IMR-90 (cell line): ENCODE data around the gene CES4A.

Experiments used
- CEBPB ChIP-seq: IDR thresholded peaks from 2 replicates; pipeline ENCODE4 v1.6.1; 2012; ENCODE audit warnings: low read depth, low read length, improper control_type of control experiment
- CTCF ChIP-seq: conservative IDR thresholded peaks from 2 replicates; pipeline ENCODE4 v1.5.1; 2012; ENCODE audit warnings: mild to moderate bottlenecking, low read depth, low read length, improper control_type of control experiment
- FOS ChIP-seq: fragments of 150-350 bp; IDR thresholded peaks from 2 replicates; pipeline ENCODE4 v1.6.1; 2016; ENCODE audit warnings: low read depth, low read length
- MAFK ChIP-seq: IDR thresholded peaks from 2 replicates; pipeline ENCODE4 v1.6.1; 2012; ENCODE audit warnings: low read depth, low read length, improper control_type of control experiment
- MXI1 ChIP-seq: IDR thresholded peaks from 2 replicates; pipeline ENCODE4 v1.6.1; 2012; ENCODE audit warnings: low read depth, mild to moderate bottlenecking, low read length, moderate library complexity, borderline replicate concordance
- NFE2L2 ChIP-seq: fragments of 150-350 bp; IDR thresholded peaks from 2 replicates; pipeline ENCODE4 v1.6.1; 2016; ENCODE audit warnings: low read depth, mild to moderate bottlenecking, low read length
- POLR2A ChIP-seq: IDR thresholded peaks from 2 replicates; pipeline ENCODE4 v1.6.1; 2012; ENCODE audit warnings: mild to moderate bottlenecking, low read depth, low read length
- RAD21 ChIP-seq: IDR thresholded peaks from 2 replicates; pipeline ENCODE4 v1.6.1; 2012; ENCODE audit warnings: low read length, improper control_type of control experiment
- RCOR1 ChIP-seq: IDR thresholded peaks from 2 replicates; pipeline ENCODE4 v1.6.1; 2012; ENCODE audit warnings: mild to moderate bottlenecking, low read length, improper control_type of control experiment; ENCODE audit not compliant: insufficient replicate concordance
- RFX5 ChIP-seq: IDR thresholded peaks from 2 replicates; pipeline ENCODE4 v1.8.0; 2012; ENCODE audit warnings: low read depth, mild to moderate bottlenecking, low read length, moderate library complexity
- SMC3 ChIP-seq: fragments of 150-350 bp; IDR thresholded peaks from 2 replicates; pipeline ENCODE4 v1.6.1; 2016; ENCODE audit warnings: low read depth, mild to moderate bottlenecking, antibody characterized with exemption, low read length, moderate library complexity

DNA sequence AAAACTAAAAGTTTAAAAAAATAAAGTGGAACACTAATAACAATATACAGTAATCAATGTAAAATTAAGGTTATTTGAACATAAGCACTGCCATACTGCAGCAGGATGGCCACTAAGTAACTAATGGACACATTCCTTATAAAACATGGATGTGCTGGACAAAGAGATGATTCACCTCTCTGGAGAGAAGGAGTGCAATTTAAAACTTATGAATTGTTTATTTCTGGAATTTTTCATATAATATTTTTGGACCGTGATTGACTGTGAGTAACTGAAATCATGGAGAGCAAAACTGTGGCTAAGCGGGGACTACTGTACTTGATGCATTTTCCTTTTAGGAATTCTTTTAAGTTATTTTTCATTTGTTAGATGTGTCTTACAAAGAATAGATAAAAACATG is 62.4 kb downstream of the CES4A start:
- no peak for TF ChIP-seq CTCF
- no peak for TF ChIP-seq RFX5
- no peak for TF ChIP-seq RCOR1
- no peak for TF ChIP-seq POLR2A
- TF ChIP-seq SMC3, result no peak
- no peak for TF ChIP-seq FOS
- TF ChIP-seq RAD21, result no peak
- TF ChIP-seq MXI1, result no peak
- no peak for TF ChIP-seq CEBPB
- no peak for TF ChIP-seq NFE2L2
- no peak for TF ChIP-seq MAFK
